Iris pigment epithelial cell (primary cell): Measurements from ENCODE around the gene SPA17.

Source experiments
- DNase-seq: peaks from one replicate; pipeline ENCODE4 v3.0.0-alpha.2; 2011; ENCODE audit warnings: low read depth

The SPA17 gene

DNA sequence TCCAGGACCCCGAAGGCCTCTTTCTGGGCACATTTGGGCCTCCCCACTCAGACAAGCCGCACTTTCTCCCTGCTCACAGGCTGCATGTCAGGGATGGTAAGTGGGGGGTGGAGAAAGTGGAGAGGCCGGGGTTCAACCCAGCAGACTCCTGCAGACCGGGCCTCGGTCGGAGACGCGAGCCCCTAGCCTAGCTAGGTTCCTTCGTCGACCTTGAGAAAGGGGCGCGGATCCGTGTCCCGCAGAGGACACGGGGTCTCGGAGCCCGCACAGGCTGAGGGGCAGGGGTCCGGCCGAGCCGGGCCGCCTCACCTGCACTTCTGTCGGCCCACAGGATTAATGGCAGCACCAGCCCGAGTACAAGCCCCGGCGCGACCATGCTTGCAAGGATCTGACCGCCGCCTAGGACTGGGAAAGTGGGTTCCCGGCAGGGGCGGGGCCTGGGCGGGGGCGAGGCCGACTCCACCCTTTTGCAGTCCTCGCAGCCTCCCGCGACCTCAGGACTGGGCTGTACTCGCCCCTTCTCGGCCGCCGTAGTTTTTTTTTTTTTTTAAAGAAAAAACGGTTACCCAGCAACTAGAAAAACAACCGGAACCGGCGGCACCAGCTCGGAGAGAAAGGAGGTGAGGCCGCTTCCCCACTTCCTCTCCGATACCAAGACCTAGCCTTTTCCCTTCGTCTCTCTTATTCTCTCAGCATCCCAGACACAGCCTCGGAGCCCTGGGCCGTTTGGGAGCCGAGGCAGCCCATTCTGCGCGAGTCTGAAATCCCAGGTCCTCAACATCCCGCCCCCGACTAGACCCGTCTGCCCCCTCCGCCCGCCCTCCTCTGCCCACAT is at the start of gene SPA17, which contains the start of gene SIAE:
Gene SPA17 (plus strand): TSS at position 572 of the 835 bp plus-strand sequence. CDS start 1,361 bp downstream, outside the sequence.
Gene SIAE (minus strand): TSS at position 407 of the 835 bp plus-strand sequence. CDS start 31 bp downstream, at position 376.
- peak; percentile 97 for DNase-seq

DNA sequence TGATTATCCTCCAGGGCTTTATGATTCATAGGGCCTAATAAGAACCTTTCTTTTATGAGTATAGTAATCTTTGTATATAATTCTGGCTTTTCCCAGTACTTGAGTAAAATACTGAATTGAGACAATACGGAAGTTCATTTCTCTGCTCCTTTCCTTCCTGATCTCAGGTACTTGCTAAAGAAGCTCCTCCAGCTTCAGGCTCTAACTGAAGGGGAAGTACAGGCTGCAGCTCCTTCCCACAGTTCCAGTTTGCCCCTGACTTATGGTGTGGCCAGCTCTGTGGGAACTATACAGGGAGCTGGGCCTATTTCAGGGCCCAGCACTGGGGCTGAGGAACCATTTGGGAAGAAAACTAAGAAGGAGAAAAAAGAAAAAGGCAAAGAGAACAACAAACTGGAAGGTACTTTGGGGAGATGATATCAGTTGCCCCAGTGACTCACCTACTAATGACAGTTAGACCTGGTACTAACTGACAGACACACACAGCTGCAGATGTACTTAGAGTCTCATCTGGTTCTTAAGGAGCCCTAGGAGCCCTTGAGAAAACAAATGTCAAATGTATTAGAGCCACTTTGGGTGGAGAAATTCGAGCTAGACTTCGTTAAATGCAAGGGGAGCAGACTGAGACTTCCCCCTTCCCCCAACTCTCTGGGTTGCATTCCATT is 48.1 kb upstream of the SPA17 start:
- DNase-seq = no peak

DNA sequence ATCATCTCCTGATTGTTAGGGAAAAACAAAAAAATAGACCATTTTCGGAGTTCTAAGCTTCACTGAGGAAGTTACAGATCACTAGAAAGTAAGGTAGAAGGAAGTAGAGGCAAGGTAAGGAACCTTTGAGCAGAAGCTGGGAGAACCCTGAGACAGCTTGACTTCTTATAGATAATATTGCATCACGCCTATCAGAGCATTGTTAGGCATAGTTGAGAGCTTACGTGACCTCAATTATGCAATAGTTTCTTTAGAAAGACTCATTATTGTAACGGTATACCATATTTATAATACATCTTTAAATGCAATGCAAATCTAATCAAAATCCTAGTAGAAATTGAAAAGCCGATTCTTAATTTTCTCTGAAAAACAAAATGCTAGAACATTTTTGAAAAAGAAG is 46.2 kb upstream of the SPA17 start:
- peak; percentile 49 for DNase-seq

DNA sequence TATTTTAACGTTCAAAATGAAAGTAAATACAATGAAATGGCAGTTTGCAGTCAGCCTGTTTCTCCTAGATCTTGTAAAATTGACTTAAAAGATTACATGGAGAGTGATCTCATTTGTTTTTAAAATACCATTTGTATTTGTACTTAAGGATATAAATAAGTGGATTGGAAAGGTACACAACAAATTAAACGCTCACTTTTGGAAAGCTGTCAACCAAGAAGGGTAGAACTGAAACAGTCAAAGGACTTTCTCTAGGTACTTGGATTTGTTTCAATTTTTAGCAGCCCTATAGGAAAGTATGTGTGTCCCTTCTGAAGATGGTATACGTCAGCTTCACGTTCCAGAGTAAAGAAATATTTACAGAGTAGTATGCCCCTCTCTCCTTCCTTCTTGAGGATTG is 43.7 kb upstream of the SPA17 start:
- DNase-seq = no peak

DNA sequence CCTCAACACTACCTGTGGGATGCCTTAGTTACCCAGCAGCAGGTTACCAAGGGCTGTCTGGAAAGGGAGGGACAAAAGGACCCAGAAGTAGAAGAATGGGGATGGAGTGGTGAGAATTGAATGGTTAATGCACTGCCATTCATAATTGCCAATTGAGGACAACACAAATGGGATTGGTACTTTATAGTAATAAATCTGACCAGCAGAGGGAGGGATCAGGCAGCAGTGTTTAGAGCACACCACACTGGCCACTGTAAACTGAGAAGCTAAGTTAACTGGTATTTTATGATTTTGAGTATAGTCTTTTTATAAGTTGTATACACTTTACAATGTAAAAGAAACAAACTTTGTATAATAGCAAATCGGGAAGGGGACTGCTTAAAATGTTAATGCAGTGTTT is 40.3 kb upstream of the SPA17 start:
- peak; percentile 39 for DNase-seq

DNA sequence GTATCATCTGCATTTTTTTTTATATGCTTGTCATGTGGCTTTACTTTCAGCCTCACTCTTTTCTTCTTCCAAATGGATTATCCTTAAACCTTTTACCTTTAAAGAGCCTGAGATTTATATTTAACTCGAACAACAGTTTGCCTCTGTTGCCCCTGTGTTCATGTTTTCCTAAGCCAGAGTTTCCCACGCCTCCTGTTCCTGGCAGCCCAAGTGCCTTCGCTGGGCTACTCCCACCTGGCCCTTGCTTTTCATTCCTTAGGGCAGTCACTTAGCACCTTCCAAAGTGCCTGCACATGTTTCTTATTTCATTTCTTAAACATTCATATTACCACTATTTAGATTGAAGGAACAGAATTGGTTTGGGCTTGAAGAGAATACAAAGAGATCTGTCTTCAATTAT is 37.8 kb upstream of the SPA17 start:
- DNase-seq = no peak

DNA sequence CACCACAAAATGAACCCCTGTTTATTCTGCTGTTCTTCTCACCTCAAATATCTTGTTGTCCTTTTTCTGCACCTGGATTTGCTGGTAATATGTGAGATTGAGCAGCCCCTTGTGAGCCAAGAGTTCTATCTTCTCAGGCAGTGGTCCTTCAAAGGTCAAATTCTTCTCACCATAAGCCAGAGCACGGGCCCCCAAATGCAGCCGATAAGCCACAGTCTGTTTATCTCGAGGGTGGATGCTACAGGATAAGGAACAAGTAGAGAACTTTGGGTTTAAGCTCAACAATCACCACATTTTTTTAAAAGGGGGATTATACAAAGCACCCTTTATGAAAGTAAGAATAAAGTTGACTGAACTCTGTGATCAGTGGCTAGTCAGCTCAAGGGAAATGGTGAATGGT is 35.2 kb upstream of the SPA17 start:
- DNase-seq = no peak

DNA sequence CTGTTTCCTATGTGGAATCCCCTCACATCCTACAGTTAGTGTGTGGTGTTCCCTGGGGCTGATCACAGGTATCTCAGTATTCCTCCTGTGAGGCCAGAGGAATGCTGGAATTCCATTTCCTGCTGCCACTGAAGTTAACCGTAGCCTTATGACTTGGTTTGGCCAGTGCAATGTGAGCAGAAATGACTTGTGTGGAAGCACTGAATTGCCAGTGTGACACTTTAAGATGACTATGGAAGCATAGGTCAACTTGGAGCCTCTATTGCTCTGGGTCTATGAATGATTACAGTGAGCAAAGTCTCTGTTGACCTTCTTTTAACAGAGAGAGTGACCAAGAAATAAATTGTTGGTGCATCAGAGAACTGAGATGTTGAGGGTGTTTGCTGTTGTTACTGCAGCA is 34.5 kb upstream of the SPA17 start:
- no peak for DNase-seq

DNA sequence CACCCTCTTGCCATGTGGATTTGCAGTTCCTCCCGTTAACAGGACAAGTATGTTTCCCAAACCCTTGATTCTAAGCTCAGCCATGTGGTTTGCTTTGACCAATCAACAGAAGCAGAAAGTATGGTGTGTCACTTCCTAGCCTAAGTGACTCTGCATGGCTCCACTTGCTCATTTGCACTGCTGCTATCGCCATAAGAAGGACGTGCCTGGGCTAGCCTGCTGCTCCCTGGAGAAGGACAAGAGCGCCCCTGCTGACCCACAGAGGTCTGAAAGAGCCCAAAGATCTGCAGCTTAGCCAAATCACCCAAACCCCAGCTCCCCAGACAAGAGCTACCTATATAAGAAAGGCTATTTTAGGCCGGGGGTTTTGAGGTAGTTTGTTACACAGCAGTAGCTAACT is 33.0 kb upstream of the SPA17 start:
- no peak for DNase-seq

DNA sequence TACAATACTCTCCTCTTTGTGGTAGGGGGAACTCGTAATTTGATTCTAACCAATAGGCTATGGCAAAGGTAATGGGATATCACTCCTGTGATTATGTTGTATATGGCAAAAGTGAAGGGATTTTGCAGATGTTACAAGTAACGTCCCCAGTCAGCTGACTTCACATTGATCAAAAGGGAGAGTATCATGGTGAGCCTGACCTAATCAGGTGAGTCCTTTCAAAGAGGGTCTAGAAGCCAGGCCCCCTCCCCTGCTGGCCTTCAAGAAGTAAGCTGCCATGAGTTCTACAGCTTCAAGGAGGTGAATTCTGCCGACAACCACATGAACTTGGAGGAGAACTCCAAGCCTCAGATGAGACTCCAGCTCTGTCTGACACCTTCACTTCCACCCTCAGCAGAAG is 31.1 kb upstream of the SPA17 start:
- no peak for DNase-seq

DNA sequence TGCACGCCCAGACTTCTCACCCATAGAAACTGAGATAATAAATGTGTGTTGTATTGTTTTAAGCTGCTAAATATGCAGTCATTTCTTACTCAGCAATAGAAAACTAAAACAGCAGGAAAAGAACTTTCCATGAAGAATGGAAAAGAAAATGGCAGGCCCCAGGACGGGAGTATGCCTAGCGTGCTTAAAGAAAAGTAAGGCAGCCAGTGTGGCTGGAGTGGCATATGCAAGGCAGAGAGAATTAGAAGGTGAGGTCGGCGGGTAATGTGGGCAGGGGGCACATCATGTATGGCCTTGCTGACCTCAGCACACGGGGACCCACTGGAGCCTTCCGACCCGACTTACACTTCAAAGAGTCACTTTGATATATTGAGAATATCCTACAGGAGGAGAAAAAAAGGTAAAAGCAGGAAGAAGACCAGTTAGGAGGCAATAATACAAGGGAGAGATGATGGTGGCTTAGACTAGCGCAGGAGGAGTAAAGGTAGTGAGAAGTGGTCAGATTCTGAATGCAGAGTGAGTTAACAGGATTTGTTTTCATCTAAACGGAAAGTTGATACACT is 30.6 kb upstream of the SPA17 start:
- DNase-seq = no peak

DNA sequence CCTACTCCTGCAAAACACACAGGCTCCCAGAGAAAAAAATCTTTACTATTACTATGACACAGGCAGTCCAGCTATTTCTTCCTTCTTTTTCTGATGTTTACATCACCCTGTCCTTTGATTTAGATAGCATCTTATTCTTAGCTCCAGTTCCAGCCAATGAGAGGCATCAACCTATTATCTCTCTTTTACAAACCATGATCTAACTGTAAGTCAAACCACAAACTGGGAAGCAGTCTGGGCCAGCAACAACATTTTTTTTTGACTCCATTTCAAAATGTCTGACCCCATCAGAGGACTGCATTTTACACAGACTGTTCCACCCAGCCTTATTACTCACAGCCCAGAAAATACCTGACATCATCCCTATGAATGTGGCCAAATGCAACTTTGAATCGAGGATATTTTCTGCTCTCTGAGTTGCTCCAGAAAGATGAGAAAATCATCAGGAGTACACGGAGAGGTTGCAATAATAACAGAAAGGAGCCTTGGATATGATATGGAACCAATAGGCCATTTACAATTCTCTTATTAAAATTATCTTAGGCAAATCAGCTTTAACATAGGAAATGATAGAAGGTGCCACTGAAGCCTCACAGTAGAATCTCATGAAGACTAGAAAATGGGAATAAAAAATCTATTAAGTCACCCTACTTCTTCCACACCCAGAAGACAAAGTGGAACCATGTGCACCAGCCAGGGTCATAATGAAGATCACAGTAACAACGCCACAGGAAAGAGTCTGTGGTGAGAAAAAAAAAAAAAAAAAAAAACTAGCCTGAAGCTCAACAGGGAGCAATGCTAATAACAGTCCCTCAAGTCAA is 29.9 kb upstream of the SPA17 start:
- peak; percentile 98 for DNase-seq

DNA sequence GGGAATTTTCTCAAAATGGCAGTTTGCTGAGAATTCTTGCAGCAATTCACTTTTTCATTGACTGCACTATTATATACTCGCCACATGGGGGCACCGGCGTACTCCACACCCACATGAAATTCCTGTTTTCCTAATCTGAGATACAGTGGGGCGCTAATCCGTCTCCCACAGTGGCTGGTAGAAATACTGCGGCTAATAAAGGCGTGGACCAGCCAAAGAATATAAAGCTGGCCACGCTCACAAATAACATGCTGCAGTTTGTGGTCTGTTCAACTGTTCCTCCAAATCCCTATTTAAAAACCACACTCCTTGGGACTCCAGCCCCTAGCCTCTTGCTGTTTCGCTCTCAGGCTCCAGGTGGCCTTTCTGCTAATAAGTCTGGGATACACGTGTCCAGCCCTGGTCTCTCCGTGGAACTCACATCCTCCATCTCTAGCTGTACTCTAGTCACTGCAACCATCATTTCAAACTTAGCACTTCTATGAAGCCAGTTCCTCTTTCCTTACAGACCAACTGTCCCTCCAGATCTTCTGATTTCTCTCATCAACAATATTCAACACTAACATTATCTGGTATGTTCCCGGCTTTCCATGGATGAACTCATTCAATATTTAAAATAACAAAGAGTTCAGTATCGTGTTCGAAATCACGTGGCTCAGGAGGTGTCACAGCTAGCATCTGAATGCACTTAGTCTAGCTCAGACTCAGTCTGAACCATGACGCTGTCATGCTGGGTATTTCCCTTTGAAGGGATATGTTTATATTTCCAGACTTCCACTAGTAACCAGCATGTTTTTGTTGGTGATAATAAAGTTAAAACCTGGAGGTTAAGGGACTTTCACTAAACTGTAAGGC is 29.1 kb upstream of the SPA17 start:
- peak; percentile 80 for DNase-seq

DNA sequence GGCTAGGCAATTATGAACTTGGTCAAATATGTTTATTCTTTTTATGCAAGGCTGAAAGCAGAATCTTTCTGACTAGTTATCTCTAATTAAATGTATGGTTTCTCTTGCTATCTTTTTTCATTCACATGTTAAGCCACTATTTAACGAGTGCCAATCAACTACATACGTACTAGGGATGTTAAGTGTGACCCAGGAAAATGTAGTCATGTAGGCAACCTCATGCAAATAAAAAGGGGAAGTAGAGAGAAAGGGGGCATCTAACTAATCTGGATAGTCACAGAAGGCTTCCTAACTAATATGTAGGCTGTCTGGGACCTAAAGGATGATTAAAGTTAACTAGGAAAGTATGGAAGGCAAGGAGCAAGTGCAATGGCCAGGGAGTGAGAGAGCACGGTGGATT is 27.6 kb upstream of the SPA17 start:
- DNase-seq = no peak

DNA sequence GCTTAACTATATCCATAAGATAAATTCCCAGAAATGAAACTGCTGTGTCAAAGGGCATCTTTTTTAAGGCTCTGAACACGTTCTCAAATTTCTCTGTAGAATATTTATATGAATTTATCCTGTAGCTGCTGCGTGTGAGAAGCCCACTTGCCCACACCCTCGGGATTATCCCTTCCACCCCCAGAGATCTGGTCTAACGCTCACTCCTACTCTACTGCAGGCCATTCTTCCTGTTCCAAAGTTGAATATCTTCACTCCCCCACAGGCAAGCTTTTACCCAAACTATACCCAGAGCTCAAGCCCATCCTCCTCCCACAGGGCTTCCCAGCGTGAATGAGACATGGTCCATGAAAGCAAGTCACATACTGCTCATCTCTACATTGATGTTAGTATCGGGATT is 25.1 kb upstream of the SPA17 start:
- no peak for DNase-seq

DNA sequence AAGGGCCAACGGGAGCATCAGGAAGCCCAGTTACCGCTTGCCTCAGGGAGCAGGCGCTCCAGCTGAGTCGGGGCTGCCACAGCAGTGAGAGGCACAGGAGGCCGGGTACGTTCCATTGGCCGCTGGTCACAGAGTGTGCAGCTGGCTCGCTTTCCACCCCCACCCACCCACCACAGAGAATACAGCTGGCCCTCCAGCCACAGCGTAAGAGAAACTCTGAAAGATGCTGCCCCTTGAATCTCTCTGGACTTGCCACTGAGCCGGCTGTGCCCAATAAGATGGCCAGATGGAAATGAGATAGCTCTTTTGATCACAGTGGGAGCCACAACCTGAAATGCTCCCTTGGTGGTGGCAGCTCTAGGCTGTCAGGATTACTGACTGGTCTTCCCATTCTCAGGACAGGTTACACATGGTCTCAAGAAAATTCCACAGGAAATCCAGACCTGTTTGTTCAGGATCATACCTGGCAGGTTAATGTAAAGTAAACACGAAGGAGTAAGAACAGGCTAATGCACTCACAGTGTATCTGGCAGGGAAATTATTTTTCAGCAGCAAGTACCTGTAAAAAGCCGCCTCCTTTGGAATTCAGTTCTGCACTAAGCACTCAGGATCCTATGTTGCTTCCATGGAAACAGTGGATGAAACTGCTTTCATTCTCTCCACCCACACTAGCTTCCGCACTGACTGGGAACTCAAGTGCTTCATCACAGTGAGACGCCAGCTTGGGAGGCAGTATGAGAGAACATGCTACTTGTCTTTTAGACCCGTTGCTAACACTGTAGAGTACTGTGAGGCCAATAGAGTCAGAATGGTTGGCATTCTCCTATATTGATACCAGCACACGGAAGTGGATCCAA is 16.7 kb upstream of the SPA17 start:
- DNase-seq = peak; percentile 63

DNA sequence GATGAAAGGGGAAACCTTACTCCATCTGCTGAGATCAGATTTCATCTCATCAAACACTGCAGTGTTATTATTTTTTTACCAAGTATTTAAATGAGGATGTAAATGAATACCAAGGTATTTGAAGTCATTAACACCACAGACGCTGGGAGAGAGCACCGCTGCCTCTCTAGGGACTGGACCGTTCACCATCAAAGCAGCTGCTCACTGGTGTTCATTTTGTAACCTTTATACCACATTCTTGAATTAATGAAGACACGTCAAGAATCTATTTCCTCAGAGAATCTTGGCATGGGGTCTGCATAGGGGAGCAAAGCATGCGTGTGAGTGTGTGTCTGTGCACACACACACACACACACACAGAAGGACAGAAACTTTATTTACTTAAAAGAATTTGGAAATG is 15.8 kb upstream of the SPA17 start:
- DNase-seq = peak; percentile 33

DNA sequence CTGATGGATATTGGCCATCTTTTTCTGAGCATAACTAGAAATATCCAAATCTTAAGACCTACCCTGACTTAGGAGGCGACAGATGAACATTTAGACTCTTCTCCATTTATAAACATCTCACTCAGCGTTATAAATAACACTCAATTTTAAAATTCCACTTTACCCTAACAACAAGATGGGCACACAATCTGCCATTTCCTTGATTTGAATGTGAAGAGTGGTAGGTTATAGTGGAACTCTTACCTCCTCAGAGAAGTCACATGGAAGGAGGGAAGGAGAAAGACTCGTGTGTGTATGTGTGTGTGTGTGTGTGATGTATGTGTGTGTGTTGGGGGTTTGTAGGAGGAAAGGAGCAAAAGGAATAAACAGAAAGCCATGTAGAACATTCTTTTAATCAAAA is 15.2 kb upstream of the SPA17 start:
- no peak for DNase-seq

DNA sequence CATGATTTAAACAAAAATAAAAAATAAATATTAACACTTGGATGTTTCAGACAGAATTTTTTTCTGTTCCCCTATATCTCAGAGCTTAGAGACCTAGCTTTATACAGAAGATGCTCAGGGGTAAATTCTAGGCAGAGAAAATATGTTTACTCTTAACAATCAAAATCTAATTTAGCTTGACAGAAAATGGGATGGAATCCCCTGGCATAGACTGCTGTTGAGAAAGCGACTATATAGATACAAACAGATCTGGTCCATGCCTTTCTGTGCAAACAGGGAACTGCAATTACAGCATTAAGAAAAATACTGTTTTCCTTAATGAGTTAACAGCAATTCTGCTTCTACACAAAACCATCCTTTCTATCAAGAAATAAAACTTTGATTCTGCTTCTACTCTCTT is 14.7 kb upstream of the SPA17 start:
- no peak for DNase-seq

DNA sequence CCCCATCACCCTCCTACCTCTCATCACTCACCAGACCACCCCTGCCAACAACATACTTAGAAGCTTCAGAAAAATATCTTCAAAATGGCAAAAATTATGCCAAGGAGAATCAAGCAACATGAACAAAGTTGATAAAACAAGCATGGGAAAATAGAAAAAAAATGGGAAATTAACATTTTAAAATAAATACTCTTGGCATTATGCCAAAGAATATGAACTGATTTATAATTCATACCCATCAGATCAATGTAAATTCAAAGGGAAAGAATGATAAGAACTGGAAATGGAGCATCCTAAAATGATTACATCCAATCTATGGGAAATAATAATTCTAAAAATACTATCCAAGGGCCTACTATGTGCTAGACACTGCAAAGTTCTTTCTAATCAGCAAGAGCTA is 12.2 kb upstream of the SPA17 start:
- no peak for DNase-seq
